ENCODE measurements around the gene ING4.

DNA sequence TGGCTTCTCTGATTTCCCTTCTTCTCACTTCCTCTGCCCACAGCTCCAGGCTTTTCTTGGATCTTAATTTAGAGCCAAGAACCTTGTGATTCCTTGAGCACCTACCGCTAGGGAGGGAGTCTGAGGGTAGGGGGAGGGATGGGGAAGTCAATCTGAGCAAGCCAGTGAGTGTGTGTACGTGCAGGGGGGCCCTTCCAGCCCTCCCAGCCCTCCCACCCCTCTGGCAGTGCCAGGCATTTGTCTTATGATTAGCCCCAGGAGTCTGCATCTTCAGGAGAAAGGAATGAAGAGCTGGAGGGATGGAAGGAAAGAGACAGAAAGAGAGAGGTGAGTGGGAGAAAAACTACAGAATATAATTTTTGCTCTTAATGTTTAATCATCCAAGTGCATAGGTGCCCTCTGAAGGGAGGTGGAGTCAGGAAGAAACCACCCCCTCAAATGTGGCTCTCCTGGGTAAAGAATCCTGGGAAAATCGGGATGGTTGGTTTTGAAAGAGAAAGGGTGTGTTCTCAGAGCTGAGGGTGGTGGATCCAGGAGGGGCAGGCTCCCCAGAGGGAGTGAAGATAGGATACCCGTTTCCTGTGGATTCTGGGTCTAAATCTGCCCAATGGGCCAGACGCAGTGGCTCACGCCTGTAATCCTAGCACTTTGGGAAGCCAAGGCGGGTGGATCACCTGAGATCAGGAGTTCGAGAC, 35.6 kb upstream of the ING4 start:
- TF ChIP-seq SIN3A (IDR thresholded peaks at IDR 0.05; ENCODE audit: borderline replicate concordance, low read depth, low read length) (no peak), TAF1 (IDR thresholded peaks at IDR 0.05; ENCODE audit: borderline replicate concordance, low read depth, low read length) (no peak), SMC3 (IDR thresholded peaks at IDR 0.05; ENCODE audit: low read depth, low read length) (no peak), POLR2AphosphoS5 (IDR thresholded peaks at IDR 0.05; ENCODE audit: low read depth, low read length) (no peak)
- TF ChIP-seq, protein P1, sequence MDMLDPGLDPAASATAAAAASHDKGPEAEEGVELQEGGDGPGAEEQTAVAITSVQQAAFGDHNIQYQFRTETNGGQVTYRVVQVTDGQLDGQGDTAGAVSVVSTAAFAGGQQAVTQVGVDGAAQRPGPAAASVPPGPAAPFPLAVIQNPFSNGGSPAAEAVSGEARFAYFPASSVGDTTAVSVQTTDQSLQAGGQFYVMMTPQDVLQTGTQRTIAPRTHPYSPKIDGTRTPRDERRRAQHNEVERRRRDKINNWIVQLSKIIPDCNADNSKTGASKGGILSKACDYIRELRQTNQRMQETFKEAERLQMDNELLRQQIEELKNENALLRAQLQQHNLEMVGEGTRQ (IDR thresholded peaks at IDR 0.05; ENCODE audit: borderline replicate concordance, low read depth, low read length) = no peak
- TF ChIP-seq, protein P2, sequence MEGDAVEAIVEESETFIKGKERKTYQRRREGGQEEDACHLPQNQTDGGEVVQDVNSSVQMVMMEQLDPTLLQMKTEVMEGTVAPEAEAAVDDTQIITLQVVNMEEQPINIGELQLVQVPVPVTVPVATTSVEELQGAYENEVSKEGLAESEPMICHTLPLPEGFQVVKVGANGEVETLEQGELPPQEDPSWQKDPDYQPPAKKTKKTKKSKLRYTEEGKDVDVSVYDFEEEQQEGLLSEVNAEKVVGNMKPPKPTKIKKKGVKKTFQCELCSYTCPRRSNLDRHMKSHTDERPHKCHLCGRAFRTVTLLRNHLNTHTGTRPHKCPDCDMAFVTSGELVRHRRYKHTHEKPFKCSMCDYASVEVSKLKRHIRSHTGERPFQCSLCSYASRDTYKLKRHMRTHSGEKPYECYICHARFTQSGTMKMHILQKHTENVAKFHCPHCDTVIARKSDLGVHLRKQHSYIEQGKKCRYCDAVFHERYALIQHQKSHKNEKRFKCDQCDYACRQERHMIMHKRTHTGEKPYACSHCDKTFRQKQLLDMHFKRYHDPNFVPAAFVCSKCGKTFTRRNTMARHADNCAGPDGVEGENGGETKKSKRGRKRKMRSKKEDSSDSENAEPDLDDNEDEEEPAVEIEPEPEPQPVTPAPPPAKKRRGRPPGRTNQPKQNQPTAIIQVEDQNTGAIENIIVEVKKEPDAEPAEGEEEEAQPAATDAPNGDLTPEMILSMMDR (IDR thresholded peaks at IDR 0.05) = no peak
- TF ChIP-seq, protein P3, sequence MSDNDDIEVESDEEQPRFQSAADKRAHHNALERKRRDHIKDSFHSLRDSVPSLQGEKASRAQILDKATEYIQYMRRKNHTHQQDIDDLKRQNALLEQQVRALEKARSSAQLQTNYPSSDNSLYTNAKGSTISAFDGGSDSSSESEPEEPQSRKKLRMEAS (IDR thresholded peaks at IDR 0.05; ENCODE audit: low read depth) = no peak

All from SK-N-SH (cell line).